ENCODE data around the gene MINDY2.
"Not testable (repeated sequence)": the region's sequence is repeated elsewhere in the genome, so short reads cannot be mapped to it uniquely, and the experiment has no call there.

The MINDY2 gene

GRCh38 chr15:58877999-58878825 lies 107.1 kb downstream of the MINDY2 start:
- in situ Hi-C loops (cut with MboI; ENCODE audit: low sequenced_read_pairs) = no loop called here

GRCh38 chr15:58880320-58880719 lies 109.2 kb downstream of the MINDY2 start:
- in situ Hi-C loops (cut with MboI; ENCODE audit: low sequenced_read_pairs) = no loop called here

- in situ Hi-C loops (cut with MboI; ENCODE audit: low sequenced_read_pairs) = no loop called here
These were observed 111.1 kb downstream of the MINDY2 start for GRCh38 chr15:58882243-58882642.

- in situ Hi-C loops (cut with MboI; ENCODE audit: low sequenced_read_pairs) = not testable (repeated sequence)
These were observed 112.8 kb downstream of the MINDY2 start for GRCh38 chr15:58883926-58884325.

GRCh38 chr15:58886921-58887320 lies 115.8 kb downstream of the MINDY2 start:
- in situ Hi-C loops (cut with MboI; ENCODE audit: low sequenced_read_pairs) = no loop called here

GRCh38 chr15:58889363-58889762 lies 118.3 kb downstream of the MINDY2 start:
- in situ Hi-C loops (cut with MboI; ENCODE audit: low sequenced_read_pairs) = no loop called here

- in situ Hi-C loops (cut with MboI; ENCODE audit: low sequenced_read_pairs) = no loop called here
These were observed 127.1 kb downstream of the MINDY2 start for GRCh38 chr15:58898150-58898680.

- in situ Hi-C loops (cut with MboI; ENCODE audit: low sequenced_read_pairs) = no loop called here
These were observed 129.5 kb downstream of the MINDY2 start for GRCh38 chr15:58900631-58901030.

GRCh38 chr15:58908550-58909309 lies 137.6 kb downstream of the MINDY2 start:
- in situ Hi-C loops (cut with MboI; ENCODE audit: low sequenced_read_pairs) = no loop called here

GRCh38 chr15:58909616-58910015 lies 138.5 kb downstream of the MINDY2 start:
- in situ Hi-C loops (cut with MboI; ENCODE audit: low sequenced_read_pairs) = no loop called here

GRCh38 chr15:58910456-58910855 lies 139.4 kb downstream of the MINDY2 start:
- in situ Hi-C loops (cut with MboI; ENCODE audit: low sequenced_read_pairs) = no loop called here
